Kidney epithelial cell (primary cell): ENCODE data around the gene VSTM2B. TPM values are rescaled to one million over a fixed set of nuclear protein-coding genes. Genes with fewer than 3 reads are reported as not detected.

ENCODE experiments used
- DNase-seq: peaks from one replicate; pipeline ENCODE4 v3.0.0-alpha.2; 2010; ENCODE audit warnings: low read depth
- H3K27me3 ChIP-seq: 2 replicates; pipeline ENCODE4 v1.6.0; 2011; ENCODE audit warnings: low read length; ENCODE audit not compliant: control insufficient read depth, insufficient read depth
- H3K36me3 ChIP-seq: 2 replicates; pipeline ENCODE4 v1.5.1; 2011; ENCODE audit warnings: low read length; ENCODE audit not compliant: control insufficient read depth, insufficient read depth
- H3K4me3 ChIP-seq: 2 replicates; pipeline ENCODE4 v1.5.1; 2011; ENCODE audit warnings: low read depth, mild to moderate bottlenecking, control low read depth, low read length
- total RNA-seq: library from RNA; depleted of rRNA; stranded (reverse); fragments of >200 nt; gene quantifications from 2 replicates; pipeline ENCODE4 v1.2.3, GENCODE V29; 2015
- TF ChIP-seq, protein P1 (sequence below): IDR thresholded peaks from 2 replicates; pipeline ENCODE4 v1.5.1; 2011; ENCODE audit warnings: mild to moderate bottlenecking, moderate library complexity, low read length, control low read depth, inconsistent platforms; ENCODE audit not compliant: insufficient read depth, poor library complexity, severe bottlenecking

VSTM2B gene
- total RNA-seq, 1 donor from 2014 or later = not detected

DNA sequence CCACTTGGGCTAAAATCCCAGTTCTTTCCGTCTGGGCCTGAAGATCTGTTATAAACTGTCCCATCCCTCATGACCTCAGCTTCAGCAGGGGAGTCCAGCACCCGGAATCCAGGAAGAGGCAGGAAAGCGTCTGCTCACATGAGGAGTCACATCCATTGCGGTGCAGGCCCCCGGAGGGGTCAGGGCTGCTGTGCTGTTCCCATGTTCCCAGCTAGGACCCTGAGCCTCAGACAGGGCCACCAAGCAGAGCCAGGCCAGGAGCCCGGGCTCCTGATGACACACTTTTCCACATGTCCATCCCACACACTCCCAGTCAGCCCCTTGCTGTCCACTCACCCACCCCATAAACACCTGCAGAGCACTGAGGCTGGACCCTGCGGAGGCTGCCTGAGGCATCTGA lies 45.3 kb upstream of the VSTM2B start:
- H3K4me3 ChIP-seq = no peak overlapping the region
- no peaks in the 10 kb centered on the region for H3K36me3 ChIP-seq
- no peak for DNase-seq
- no peaks in the 10 kb centered on the region for H3K27me3 ChIP-seq
- TF ChIP-seq, protein P1, sequence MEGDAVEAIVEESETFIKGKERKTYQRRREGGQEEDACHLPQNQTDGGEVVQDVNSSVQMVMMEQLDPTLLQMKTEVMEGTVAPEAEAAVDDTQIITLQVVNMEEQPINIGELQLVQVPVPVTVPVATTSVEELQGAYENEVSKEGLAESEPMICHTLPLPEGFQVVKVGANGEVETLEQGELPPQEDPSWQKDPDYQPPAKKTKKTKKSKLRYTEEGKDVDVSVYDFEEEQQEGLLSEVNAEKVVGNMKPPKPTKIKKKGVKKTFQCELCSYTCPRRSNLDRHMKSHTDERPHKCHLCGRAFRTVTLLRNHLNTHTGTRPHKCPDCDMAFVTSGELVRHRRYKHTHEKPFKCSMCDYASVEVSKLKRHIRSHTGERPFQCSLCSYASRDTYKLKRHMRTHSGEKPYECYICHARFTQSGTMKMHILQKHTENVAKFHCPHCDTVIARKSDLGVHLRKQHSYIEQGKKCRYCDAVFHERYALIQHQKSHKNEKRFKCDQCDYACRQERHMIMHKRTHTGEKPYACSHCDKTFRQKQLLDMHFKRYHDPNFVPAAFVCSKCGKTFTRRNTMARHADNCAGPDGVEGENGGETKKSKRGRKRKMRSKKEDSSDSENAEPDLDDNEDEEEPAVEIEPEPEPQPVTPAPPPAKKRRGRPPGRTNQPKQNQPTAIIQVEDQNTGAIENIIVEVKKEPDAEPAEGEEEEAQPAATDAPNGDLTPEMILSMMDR = no peak

DNA sequence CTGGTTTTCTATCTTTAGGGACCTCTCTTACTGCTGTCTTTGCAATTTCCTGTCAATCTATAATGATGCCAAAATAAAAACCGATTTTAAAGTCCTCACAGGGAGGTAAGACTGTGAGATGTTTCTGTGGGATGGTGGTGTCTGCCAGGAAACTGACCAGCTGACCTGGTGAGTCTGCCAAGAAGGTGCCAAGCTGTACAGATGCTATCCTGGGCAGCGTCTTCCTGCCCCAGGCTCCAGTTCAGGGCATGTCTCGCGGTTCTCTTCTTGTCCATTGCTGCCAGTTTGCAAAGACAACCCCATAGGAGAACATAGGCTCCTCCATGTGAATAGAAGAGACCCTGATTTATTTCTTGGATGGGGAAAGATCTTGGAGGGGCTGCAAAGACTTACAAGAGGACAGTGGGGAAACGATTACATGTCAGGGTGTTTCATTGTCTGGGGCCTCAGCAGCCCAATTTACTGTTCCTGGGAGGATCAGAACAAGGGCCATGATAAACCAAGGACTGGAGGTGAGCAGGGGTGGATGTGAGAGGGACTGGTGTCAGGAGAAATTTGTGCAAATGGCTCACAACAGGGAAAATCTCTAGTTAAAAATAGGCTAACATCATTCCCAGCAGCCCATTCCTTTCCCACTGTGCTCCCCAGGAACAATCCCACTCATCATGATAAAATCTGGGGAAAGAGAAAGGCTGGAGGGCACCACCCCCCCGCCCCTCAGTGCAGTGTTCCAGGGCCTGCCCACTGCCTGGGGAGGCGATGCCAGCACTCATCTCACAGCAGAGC lies 42.7 kb upstream of the VSTM2B start:
- H3K36me3 ChIP-seq = no peaks in the 10 kb centered on the region
- H3K4me3 ChIP-seq = no peak overlapping the region
- H3K27me3 ChIP-seq = no peaks in the 10 kb centered on the region
- no peak for DNase-seq
- TF ChIP-seq, protein P1 = no peak

DNA sequence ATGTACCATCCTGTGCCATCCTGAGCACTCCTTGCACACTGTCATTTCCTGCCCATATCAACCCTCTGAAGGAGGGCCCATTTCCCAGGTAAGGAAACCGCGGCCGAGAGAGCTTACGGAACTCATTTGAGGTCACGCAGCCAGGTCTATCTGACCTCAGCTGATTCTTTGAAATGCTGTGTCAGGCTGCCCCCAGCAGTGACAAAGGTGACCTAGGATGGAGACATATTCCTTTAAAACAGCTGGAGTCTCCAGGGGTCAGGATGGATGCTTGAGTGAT lies 42.2 kb upstream of the VSTM2B start:
- Histone ChIP-seq H3K27me3 (no peaks in the 10 kb centered on the region), H3K4me3 (no peak overlapping the region), H3K36me3 (no peaks in the 10 kb centered on the region)
- TF ChIP-seq, protein P1 = no peak
- DNase-seq = no peak

DNA sequence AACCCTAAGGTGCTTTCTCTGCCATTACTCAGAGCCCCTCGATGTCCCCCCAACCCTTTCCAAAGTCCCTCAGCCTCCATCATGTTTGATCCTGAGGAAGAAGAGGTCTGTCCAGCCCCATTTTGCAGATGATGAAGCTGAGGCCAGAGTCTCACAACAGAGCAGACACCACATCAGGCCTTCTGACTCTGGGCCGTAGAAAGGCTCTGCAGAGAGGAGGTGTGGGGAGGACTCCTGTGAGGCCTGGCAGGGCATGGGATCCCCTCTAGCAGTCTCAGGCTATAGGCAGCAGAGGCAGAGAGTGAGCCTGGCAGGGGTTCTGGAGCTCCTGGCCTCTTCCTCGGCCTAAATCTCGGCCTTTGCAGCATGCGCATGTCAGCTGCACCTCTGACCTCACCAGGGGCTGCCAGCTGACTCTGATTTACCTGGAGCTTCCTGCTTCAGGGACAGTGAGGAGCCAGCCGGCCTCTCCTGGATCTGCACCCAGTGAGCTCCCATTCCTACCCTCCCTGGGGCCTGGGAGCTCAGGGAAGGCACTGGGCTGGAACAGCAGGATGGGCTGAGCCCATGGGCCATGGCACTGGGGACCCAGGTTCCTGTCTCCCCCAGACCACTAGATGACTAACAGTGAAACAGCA lies 41.7 kb upstream of the VSTM2B start:
- TF ChIP-seq, protein P1 = no peak
- H3K27me3 ChIP-seq = no peaks in the 10 kb centered on the region
- H3K36me3 ChIP-seq = no peaks in the 10 kb centered on the region
- H3K4me3 ChIP-seq = no peak overlapping the region
- no peak for DNase-seq

DNA sequence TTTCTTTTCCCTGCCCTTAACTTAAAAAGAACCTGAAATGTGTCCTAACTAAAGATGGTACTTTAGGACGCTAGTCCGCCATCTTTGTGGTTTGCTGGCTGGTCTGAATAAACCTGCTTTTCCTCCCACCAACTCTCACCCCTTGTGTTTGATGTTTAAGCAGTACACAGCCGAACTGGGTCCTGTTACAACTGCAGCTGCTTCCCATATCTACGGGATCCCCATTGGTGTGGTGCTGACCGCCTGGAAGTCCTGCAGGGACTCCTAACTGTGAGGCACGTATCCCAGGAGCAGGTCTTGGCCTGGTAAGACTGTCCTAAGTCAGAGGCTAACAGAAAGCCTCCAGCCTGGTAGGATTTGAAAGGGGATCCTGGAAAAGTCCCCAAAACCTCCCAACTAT lies 40.9 kb upstream of the VSTM2B start:
- DNase-seq = no peak
- no peaks in the 10 kb centered on the region for H3K36me3 ChIP-seq
- H3K27me3 ChIP-seq = no peaks in the 10 kb centered on the region

More for the DNA sequence above, 40.9 kb upstream of the VSTM2B start:
- no peak overlapping the region for H3K4me3 ChIP-seq
- TF ChIP-seq, protein P1 = no peak
